ENCODE data around the gene NDRG4. TPM values are rescaled to one million over a fixed set of nuclear protein-coding genes. Genes with fewer than 3 reads are reported as not detected.

The NDRG4 gene, protein sequence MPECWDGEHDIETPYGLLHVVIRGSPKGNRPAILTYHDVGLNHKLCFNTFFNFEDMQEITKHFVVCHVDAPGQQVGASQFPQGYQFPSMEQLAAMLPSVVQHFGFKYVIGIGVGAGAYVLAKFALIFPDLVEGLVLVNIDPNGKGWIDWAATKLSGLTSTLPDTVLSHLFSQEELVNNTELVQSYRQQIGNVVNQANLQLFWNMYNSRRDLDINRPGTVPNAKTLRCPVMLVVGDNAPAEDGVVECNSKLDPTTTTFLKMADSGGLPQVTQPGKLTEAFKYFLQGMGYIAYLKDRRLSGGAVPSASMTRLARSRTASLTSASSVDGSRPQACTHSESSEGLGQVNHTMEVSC
- 10 to 100 TPM in 1 of 2 donors, 1 to 10 TPM in 1; 2.2 to 11.0 TPM for total RNA-seq

DNA sequence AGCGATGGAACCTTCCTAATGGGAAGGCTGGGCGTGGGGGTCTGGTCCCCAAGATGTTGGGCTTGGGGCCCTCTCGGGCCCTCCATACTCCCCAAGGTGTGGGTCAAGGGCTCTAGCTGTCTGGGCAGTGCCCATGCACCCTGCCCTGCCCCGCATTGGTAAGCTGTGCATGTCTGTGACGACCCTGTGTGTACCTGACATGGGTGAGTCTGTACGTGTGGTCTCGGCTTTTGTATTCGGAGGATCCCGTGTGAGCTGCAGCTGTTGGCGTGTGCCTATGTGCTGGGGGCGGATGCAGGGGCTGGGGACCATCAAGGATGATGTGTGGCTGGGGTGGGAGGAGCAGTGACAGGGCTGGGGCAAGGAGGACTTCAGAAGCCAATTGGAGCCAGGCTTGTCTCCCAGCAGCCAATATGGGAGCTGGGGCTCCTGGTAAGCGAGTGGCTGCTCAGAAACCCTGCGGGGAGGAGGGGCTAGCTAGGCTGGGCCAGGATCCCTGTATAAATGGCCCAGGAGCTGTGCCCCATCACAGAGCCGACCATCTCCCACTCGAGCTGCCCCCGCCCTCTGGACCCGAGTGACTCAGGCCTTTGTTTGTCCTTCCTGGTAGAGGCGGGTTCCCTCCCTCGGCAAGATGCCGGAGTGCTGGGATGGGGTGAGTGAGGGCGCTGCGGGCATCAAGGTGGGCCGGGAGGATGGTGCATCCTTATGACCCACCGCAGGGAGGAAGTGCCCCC is at the start of gene NDRG4:
TSS of gene NDRG4 (plus strand) at position 529 of the 737 bp plus-strand sequence. CDS start at position 635, 106 bp downstream.
- H3K4me1 ChIP-seq (ENCODE audit: control insufficient read depth in 1 of 2, low read depth in 2 of 2) = peaks cover 3 to 19% of the 10 kb centered on the region in 2 donors
- no peaks in the 10 kb centered on the region for H3K27me3 ChIP-seq (replicated peaks; ENCODE audit: insufficient read depth)
- no peaks in the 10 kb centered on the region for H3K36me3 ChIP-seq
- TF ChIP-seq, protein P1, sequence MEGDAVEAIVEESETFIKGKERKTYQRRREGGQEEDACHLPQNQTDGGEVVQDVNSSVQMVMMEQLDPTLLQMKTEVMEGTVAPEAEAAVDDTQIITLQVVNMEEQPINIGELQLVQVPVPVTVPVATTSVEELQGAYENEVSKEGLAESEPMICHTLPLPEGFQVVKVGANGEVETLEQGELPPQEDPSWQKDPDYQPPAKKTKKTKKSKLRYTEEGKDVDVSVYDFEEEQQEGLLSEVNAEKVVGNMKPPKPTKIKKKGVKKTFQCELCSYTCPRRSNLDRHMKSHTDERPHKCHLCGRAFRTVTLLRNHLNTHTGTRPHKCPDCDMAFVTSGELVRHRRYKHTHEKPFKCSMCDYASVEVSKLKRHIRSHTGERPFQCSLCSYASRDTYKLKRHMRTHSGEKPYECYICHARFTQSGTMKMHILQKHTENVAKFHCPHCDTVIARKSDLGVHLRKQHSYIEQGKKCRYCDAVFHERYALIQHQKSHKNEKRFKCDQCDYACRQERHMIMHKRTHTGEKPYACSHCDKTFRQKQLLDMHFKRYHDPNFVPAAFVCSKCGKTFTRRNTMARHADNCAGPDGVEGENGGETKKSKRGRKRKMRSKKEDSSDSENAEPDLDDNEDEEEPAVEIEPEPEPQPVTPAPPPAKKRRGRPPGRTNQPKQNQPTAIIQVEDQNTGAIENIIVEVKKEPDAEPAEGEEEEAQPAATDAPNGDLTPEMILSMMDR (IDR thresholded peaks at IDR 0.05) = no peak
- no peaks in the 10 kb centered on the region for H3K9me3 ChIP-seq
- H3K4me3 ChIP-seq = peak within 1 kb of the TSS; percentile 41
- no peak within 1 kb of the TSS for H3K27ac ChIP-seq
- no peak for DNase-seq (ENCODE audit: low spot score)
- no peak for ATAC-seq (ENCODE audit: insufficient number of reproducible peaks, low FRiP score, low read depth)

DNA sequence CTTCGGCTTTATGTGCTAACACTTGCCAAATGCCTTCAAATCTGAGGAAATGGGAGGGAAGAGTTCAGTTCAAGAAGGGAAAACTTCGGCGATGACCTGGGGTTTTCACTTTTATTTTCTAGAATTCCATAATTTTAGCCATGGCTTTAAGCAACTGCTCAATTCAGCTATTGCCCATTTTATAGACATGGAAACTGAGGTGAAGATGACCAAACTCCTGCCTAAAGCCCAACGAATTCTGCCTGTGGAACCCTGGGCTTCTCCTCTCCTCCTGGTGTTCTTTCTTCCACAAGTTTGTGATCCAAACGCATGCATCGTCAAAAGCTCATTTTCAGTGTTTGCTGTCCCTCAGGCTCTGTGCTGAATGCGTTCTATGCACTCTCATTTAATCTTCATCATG is 49.4 kb upstream of the NDRG4 start:
- ATAC-seq (ENCODE audit: insufficient number of reproducible peaks, low FRiP score, low read depth) (no peak), DNase-seq (ENCODE audit: low spot score) (no peak)
- H3K27ac ChIP-seq = no peak overlapping the region
- H3K9me3 ChIP-seq = no peaks in the 10 kb centered on the region
- H3K36me3 ChIP-seq = no peaks in the 10 kb centered on the region
- H3K4me1 ChIP-seq (ENCODE audit: control insufficient read depth in 1 of 2, low read depth in 2 of 2) = no peaks in the 10 kb centered on the region
- TF ChIP-seq, protein P1 (IDR thresholded peaks at IDR 0.05) = no peak
- no peak overlapping the region for H3K4me3 ChIP-seq
- H3K27me3 ChIP-seq (replicated peaks; ENCODE audit: insufficient read depth) = no peaks in the 10 kb centered on the region

DNA sequence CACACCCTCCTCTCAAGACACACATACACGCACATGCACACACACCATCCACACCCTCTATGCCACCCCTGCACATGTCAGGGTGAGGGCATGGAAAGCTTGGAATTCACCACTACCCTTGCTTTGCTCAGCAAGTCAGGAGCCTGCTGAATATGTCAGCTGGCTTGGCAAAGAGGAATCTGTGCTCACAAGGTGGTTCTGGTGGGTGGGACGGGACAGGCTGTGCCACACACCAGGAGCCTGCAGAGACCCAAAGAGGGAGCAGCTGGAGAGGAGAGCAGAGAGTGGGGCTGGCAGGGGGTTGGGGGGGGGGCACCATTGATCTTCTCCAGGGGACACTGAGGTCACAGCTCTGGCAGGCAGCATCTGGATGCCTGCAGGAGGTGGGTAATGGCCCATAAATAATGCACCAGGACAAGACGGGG is 48.7 kb upstream of the NDRG4 start:
- Histone ChIP-seq H3K4me1 (ENCODE audit: control insufficient read depth in 1 of 2, low read depth in 2 of 2) (no peaks in the 10 kb centered on the region), H3K27me3 (replicated peaks; ENCODE audit: insufficient read depth) (no peaks in the 10 kb centered on the region), H3K9me3 (no peaks in the 10 kb centered on the region), H3K36me3 (no peaks in the 10 kb centered on the region), H3K4me3 (no peak overlapping the region), H3K27ac (no peak overlapping the region)
- ATAC-seq (ENCODE audit: insufficient number of reproducible peaks, low FRiP score, low read depth) = no peak
- DNase-seq (ENCODE audit: low spot score) = no peak
- TF ChIP-seq, protein P1 (IDR thresholded peaks at IDR 0.05) = no peak

DNA sequence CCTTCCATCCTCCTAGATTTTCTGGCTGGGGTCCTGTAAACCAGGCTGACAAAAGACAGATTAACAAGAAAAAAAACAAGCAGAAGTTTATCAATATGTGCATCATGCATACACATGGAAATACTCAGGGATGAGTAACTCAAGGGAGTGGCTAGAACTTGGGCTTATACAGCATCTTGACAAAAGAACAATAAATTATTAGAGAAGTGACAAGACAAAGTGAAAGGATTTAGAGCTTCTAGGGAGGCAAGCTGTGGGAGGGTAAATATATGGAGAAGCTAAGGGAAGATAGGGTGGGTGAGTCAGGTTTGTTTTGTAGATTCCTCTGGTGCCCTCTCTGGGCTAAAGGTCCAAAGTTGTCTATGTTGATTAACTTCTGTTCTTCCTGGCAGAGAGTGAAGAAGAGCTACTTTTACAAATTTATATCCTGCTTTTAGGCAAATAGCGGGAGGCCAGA is 48.0 kb upstream of the NDRG4 start:
- Histone ChIP-seq H3K36me3 (no peaks in the 10 kb centered on the region), H3K27me3 (replicated peaks; ENCODE audit: insufficient read depth) (no peaks in the 10 kb centered on the region), H3K4me1 (ENCODE audit: control insufficient read depth in 1 of 2, low read depth in 2 of 2) (no peaks in the 10 kb centered on the region), H3K9me3 (no peaks in the 10 kb centered on the region), H3K27ac (no peak overlapping the region), H3K4me3 (no peak overlapping the region)
- ATAC-seq (ENCODE audit: insufficient number of reproducible peaks, low FRiP score, low read depth) (no peak), DNase-seq (ENCODE audit: low spot score) (no peak)
- TF ChIP-seq, protein P1 (IDR thresholded peaks at IDR 0.05) = no peak

DNA sequence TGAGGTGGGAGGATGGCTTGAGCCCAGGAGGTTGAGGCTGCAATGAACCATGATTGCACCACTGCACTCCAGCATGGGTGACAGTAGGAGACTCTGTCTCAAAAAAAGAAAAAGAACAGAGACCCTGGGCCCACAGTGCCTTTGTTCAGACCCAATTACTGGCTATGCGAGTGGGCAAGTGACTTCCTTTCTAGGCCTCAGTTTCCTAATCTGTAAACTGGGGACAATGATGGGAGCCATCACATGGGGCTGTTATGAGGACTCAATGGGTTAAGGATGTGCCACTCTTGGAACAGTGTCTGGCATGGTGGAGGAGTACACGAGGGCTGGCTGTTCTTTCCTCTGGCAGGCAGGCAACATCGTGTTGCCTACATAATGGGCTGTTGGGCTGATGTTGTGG is 47.3 kb upstream of the NDRG4 start:
- Histone ChIP-seq H3K4me3 (no peak overlapping the region), H3K36me3 (no peaks in the 10 kb centered on the region), H3K9me3 (no peaks in the 10 kb centered on the region), H3K27ac (no peak overlapping the region), H3K4me1 (ENCODE audit: control insufficient read depth in 1 of 2, low read depth in 2 of 2) (no peaks in the 10 kb centered on the region), H3K27me3 (replicated peaks; ENCODE audit: insufficient read depth) (no peaks in the 10 kb centered on the region)
- DNase-seq (ENCODE audit: low spot score) (no peak), ATAC-seq (ENCODE audit: insufficient number of reproducible peaks, low FRiP score, low read depth) (no peak)
- TF ChIP-seq, protein P1 (IDR thresholded peaks at IDR 0.05) = no peak

All from thoracic aorta (tissue), 2 donors.